HepG2 (cell line): ENCODE measurements around the gene SLC22A7. TPM values are rescaled to one million over a fixed set of nuclear protein-coding genes. Genes with fewer than 3 reads are reported as not detected.

Experiments
- ATAC-seq: fragments of 200-7000 bp; cut with Tn5 transposase; 3 replicates; pipeline ENCODE4 v1.9.1; 2020; ENCODE audit warnings: mild to moderate bottlenecking, moderate library complexity
- BruUV-seq: library from RNA; stranded (reverse); fragments of 400-500 nt; replicated peaks from 2 replicates; lab custom pipeline; 2021; lab: Mats Ljungman, UMichigan
- CTCF ChIA-PET: fragments of 300-600 bp; formaldehyde crosslinking; extraction: SDS; loops from one replicate; lab custom pipeline; 2021; ENCODE audit warnings: low total read pairs, inconsistent platforms, low intra/inter-chr PET ratio; lab: Yijun Ruan, JAX
- POLR2A ChIA-PET: fragments of 350-600 bp; sonication (Branson Sonifier 250); formaldehyde crosslinking; loops from one replicate; lab custom pipeline; 2020; ENCODE audit warnings: antibody characterized with exemption, inconsistent platforms; lab: Yijun Ruan, JAX
- DNase-seq: peaks from one replicate; pipeline ENCODE4 v3.0.0-alpha.2; 2015; ENCODE audit warnings: low spot score
- FAIRE-seq: peaks from 3 replicates; lab custom pipeline; 2011; peaks lifted over from hg19 to GRCh38; lab: Jason Lieb, UNC
- H2AFZ ChIP-seq: one replicate; pipeline ENCODE4 v1.6.1; 2011; ENCODE audit warnings: low read length, inconsistent platforms
- H3K27ac ChIP-seq: fragments of 300-600 bp; 3 replicates; pipeline ENCODE4 v1.8.0; 2011; ENCODE audit warnings: mixed run types, mild to moderate bottlenecking, mixed read lengths, low read length, inconsistent platforms; ENCODE audit not compliant: insufficient read depth; ENCODE audit errors: extremely low read length
- H3K27me3 ChIP-seq, 2 experiments: fragments of 200-600 bp in 1 of 2; 2 replicates in 1 of 2; 3 replicates in 1 of 2; pipeline versions ENCODE4 v1.6.0 to v1.8.0; 2011; ENCODE audit warnings: low read length in 2 of 2, mild to moderate bottlenecking in 2 of 2, moderate library complexity in 2 of 2, inconsistent platforms in 1 of 2; ENCODE audit not compliant: insufficient read depth in 2 of 2, control insufficient read depth in 1 of 2
- H3K36me3 ChIP-seq, 2 experiments: fragments of 200-600 bp in 1 of 2; replicated peaks in 1 of 2; 2 replicates in 1 of 2; 3 replicates in 1 of 2; pipeline versions ENCODE4 v1.5.1 to v1.8.0; 2011; ENCODE audit warnings: low read length in 2 of 2, inconsistent platforms in 1 of 2; ENCODE audit not compliant: insufficient read depth in 2 of 2, control insufficient read depth in 1 of 2
- H3K4me1 ChIP-seq: 2 replicates; pipeline ENCODE4 v1.5.1; 2012; ENCODE audit warnings: low read length, inconsistent platforms; ENCODE audit not compliant: insufficient read depth
- H3K4me2 ChIP-seq: 2 replicates; pipeline ENCODE4 v1.6.0; 2011; ENCODE audit warnings: low read depth, low read length, inconsistent platforms
- H3K4me3 ChIP-seq, 3 experiments: fragments of 200-600 bp in 1 of 3; sonication (generic), shearing (Covaris generic) in 1 of 3; replicated peaks in 1 of 3; 2 replicates each; pipeline ENCODE4 v1.5.1; 2011 to 2016; ENCODE audit warnings: low read length in 3 of 3, inconsistent platforms in 2 of 3, low read depth in 2 of 3, mild to moderate bottlenecking in 2 of 3, control low read depth in 1 of 3, mixed read lengths in 1 of 3; ENCODE audit not compliant: insufficient read depth in 1 of 3
- H3K79me2 ChIP-seq: one replicate; pipeline ENCODE4 v1.6.1; 2011; ENCODE audit warnings: low read length, inconsistent platforms; ENCODE audit not compliant: insufficient read depth
- H3K9ac ChIP-seq: 2 replicates; pipeline ENCODE4 v1.6.0; 2011; ENCODE audit warnings: mild to moderate bottlenecking, low read depth, low read length, inconsistent platforms; ENCODE audit not compliant: insufficient read depth
- H3K9me3 ChIP-seq: 2 replicates; pipeline ENCODE4 v1.5.1; 2012; ENCODE audit warnings: mild to moderate bottlenecking, low read length
- H4K20me1 ChIP-seq: 2 replicates; pipeline ENCODE4 v1.6.0; 2011; ENCODE audit warnings: inconsistent platforms, mild to moderate bottlenecking, low read length, moderate library complexity; ENCODE audit not compliant: insufficient read depth
- ARID4A ChIP-seq: sonication (generic); formaldehyde crosslinking; IDR thresholded peaks from 2 replicates; pipeline ENCODE4 v1.5.0; 2020; ENCODE audit warnings: mild to moderate bottlenecking, missing genetic modification reagents, borderline replicate concordance
- MEIS1 ChIP-seq: sonication (generic); formaldehyde crosslinking; IDR thresholded peaks from 2 replicates; pipeline ENCODE4 v1.9.0; 2021; ENCODE audit warnings: mild to moderate bottlenecking, missing genetic modification reagents, moderate library complexity, borderline replicate concordance
- PBX2 ChIP-seq: IDR thresholded peaks from 2 replicates; pipeline ENCODE4 v1.6.1; 2016; ENCODE audit warnings: control low read depth
- RCOR2 ChIP-seq: IDR thresholded peaks from 2 replicates; pipeline ENCODE4 v1.6.1; 2016; ENCODE audit warnings: missing biosample characterization, missing genetic modification reagents
- SMAD3 ChIP-seq: sonication (generic); formaldehyde crosslinking; IDR thresholded peaks from 2 replicates; pipeline ENCODE4 v1.4.0; 2020; ENCODE audit warnings: missing genetic modification reagents
- SRSF4 ChIP-seq: fragments of 200-400 bp; formaldehyde crosslinking; IDR thresholded peaks from one replicate; pipeline ENCODE4 v1.6.1; 2018; ENCODE audit warnings: mild to moderate bottlenecking, low read depth, low read length, moderate library complexity; ENCODE audit not compliant: poor library complexity, severe bottlenecking
- TCF7L2 ChIP-seq: IDR thresholded peaks from 2 replicates; pipeline ENCODE4 v1.6.1; 2011; ENCODE audit warnings: mild to moderate bottlenecking, low read depth, low read length, moderate library complexity
- TFAP4 ChIP-seq: sonication (generic); IDR thresholded peaks from 2 replicates; pipeline ENCODE4 v1.6.1; 2016; ENCODE audit warnings: low read depth, borderline replicate concordance
- TOE1 ChIP-seq: sonication (generic); formaldehyde crosslinking; IDR thresholded peaks from 2 replicates; pipeline ENCODE4 v1.4.0; 2020; ENCODE audit warnings: mild to moderate bottlenecking, missing genetic modification reagents
- ZNF441 ChIP-seq: sonication (generic); formaldehyde crosslinking; IDR thresholded peaks from 2 replicates; pipeline ENCODE4 v1.7.0; 2021; ENCODE audit warnings: missing genetic modification reagents, borderline replicate concordance
- ZNF737 ChIP-seq: sonication (generic); formaldehyde crosslinking; IDR thresholded peaks from 2 replicates; pipeline ENCODE4 v1.5.0; 2020; ENCODE audit warnings: missing genetic modification reagents, mild to moderate bottlenecking, borderline replicate concordance
- ZNF781 ChIP-seq: sonication (generic); formaldehyde crosslinking; IDR thresholded peaks from 2 replicates; pipeline ENCODE4 v1.5.1; 2020; ENCODE audit warnings: borderline replicate concordance, mild to moderate bottlenecking, missing genetic modification reagents; ENCODE audit errors: not compliant biosample characterization
- WGBS: methylation state at CpG from one replicate; pipeline ENCODE4 v1.1.6; 2017; ENCODE audit warnings: low lambda C conversion rate; 5-methylcytosine and 5-hydroxymethylcytosine counted together
- in situ Hi-C: cut with HindIII; loops from 2 replicates; pipeline ENCODE4 v1.10.0; 2017; ENCODE audit warnings: low pct_unique_long_range_greater_than_20kb; ENCODE audit not compliant: extremely low pct_ligation_motif_present
- intact Hi-C: fragments of 100-400 bp; cut with micrococcal nuclease; formaldehyde crosslinking; loops from one replicate; pipeline ENCODE4 v1.10.0; 2022; ENCODE audit not compliant: unreplicated experiment
- polyA plus RNA-seq, 8 experiments: library from polyadenylated mRNA; depleted of rRNA in 3 of 8; stranded (reverse) in 7 of 8; unstranded in 1 of 8; fragments of >200 nt; fragmentation: Illumina TruSeq in 4 of 8; extraction: Trizol in 4 of 8; gene quantifications; 2 replicates each; pipeline versions ENCODE4 v1.2.1 to v1.2.3, GENCODE V29; 2011 to 2016; ENCODE audit warnings: low read depth in 4 of 8, missing spikeins in 1 of 8, mixed read lengths in 1 of 8; ENCODE audit not compliant: insufficient read depth in 1 of 8
- total RNA-seq, 5 experiments: library from RNA; depleted of rRNA; stranded (reverse); fragments of >200 nt; fragmentation: Illumina TruSeq; extraction: Trizol; gene quantifications; 2 replicates each; pipeline ENCODE4 v1.2.3, GENCODE V29; 2016; ENCODE audit warnings: low read depth in 1 of 5
- TF ChIP-seq, protein P1 (sequence below): sonication (generic); formaldehyde crosslinking; conservative IDR thresholded peaks from 2 replicates; pipeline ENCODE4 v1.8.0; 2022; ENCODE audit warnings: mild to moderate bottlenecking, moderate library complexity, missing genetic modification reagents
- TF ChIP-seq, protein P2 (sequence below): sonication (generic); formaldehyde crosslinking; conservative IDR thresholded peaks from 2 replicates; pipeline ENCODE4 v1.4.0; 2020; ENCODE audit warnings: missing genetic modification reagents

The SLC22A7 gene
- total and polyA plus RNA-seq, 2 of the 13 experiments (the other 11 are each of a cell fraction or from before 2014, with no cell fraction given), result 5.3 to 22.6 TPM

GRCh38 chr6:43283514-43283901 lies 14.6 kb upstream of the SLC22A7 start:
- no peaks in the 10 kb centered on the region for H3K79me2 ChIP-seq
- 97% methylated on average over 6 of the region's 18 CpGs for WGBS
- ATAC-seq, result no peak
- no peak overlapping the region for H2AFZ ChIP-seq
- no peaks in the 10 kb centered on the region for H4K20me1 ChIP-seq
- H3K9ac ChIP-seq, result no peak overlapping the region
- ChIA-PET POLR2A (interaction anchor here (8.0 kb wide), 1 partner anchor 15 kb away, joined by 131 read pairs; no protein-coding TSS in a partner anchor), CTCF (no interaction called here)
- H3K27me3 ChIP-seq, result no peaks in the 10 kb centered on the region
- no peak for FAIRE-seq
- H3K9me3 ChIP-seq, result no peaks in the 10 kb centered on the region
- intact Hi-C loops (no loop called here), in situ Hi-C loops (no loop called here)
- H3K36me3 ChIP-seq, result no peaks in the 10 kb centered on the region
- DNase-seq, result no peak
- TF ChIP-seq ZNF781 (CRISPR knock-in tag), result no peak
- no peak for TF ChIP-seq SRSF4
- TF ChIP-seq ARID4A (CRISPR knock-in tag), result no peak
- no peak for TF ChIP-seq PBX2 (CRISPR knock-in tag)
- TF ChIP-seq RCOR2 (CRISPR knock-in tag), result no peak
- no peak for TF ChIP-seq TOE1 (CRISPR knock-in tag)
- no peak for TF ChIP-seq TFAP4
- no peak for TF ChIP-seq SMAD3
- no peak for TF ChIP-seq TCF7L2
- TF ChIP-seq MEIS1 (CRISPR knock-in tag), result no peak
- TF ChIP-seq, protein P1, sequence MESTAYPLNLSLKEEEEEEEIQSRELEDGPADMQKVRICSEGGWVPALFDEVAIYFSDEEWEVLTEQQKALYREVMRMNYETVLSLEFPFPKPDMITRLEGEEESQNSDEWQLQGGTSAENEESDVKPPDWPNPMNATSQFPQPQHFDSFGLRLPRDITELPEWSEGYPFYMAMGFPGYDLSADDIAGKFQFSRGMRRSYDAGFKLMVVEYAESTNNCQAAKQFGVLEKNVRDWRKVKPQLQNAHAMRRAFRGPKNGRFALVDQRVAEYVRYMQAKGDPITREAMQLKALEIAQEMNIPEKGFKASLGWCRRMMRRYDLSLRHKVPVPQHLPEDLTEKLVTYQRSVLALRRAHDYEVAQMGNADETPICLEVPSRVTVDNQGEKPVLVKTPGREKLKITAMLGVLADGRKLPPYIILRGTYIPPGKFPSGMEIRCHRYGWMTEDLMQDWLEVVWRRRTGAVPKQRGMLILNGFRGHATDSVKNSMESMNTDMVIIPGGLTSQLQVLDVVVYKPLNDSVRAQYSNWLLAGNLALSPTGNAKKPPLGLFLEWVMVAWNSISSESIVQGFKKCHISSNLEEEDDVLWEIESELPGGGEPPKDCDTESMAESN (CRISPR knock-in tag), result no peak
- no peak for TF ChIP-seq ZNF441 (CRISPR knock-in tag)
- TF ChIP-seq ZNF737 (CRISPR knock-in tag), result no peak
- TF ChIP-seq, protein P2, sequence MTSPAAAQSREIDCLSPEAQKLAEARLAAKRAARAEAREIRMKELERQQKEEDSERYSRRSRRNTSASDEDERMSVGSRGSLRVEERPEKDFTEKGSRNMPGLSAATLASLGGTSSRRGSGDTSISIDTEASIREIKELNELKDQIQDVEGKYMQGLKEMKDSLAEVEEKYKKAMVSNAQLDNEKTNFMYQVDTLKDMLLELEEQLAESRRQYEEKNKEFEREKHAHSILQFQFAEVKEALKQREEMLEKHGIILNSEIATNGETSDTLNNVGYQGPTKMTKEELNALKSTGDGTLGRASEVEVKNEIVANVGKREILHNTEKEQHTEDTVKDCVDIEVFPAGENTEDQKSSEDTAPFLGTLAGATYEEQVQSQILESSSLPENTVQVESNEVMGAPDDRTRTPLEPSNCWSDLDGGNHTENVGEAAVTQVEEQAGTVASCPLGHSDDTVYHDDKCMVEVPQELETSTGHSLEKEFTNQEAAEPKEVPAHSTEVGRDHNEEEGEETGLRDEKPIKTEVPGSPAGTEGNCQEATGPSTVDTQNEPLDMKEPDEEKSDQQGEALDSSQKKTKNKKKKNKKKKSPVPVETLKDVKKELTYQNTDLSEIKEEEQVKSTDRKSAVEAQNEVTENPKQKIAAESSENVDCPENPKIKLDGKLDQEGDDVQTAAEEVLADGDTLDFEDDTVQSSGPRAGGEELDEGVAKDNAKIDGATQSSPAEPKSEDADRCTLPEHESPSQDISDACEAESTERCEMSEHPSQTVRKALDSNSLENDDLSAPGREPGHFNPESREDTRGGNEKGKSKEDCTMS (CRISPR knock-in tag), result no peak
- BruUV-seq, result no TSS peak
- H3K27ac ChIP-seq, result no peak overlapping the region
- H3K4me1 ChIP-seq, result peaks cover 75% of the 10 kb centered on the region
- H3K4me3 ChIP-seq, result no peak overlapping the region
- no peak overlapping the region for H3K4me2 ChIP-seq
